D341Med (cell line): ENCODE data around the gene KRT15.

ENCODE experiments used
- DNase-seq: peaks from one replicate; pipeline ENCODE4 v3.0.0; 2012; ENCODE audit warnings: low spot score

Gene KRT15

GRCh38 chr17:41518789-41519449 is at the start of gene KRT15:
Gene KRT15, minus strand, starts transcription at chr17:41518890. Its CDS starts 63 bp downstream, at chr17:41518827.
- DNase-seq, result no peak

- DNase-seq, result no peak
Observed at GRCh38 chr17:41567317-41567716, 48.6 kb upstream of the KRT15 start.

GRCh38 chr17:41565338-41565737 is 46.6 kb upstream of the KRT15 start:
- DNase-seq, result no peak

GRCh38 chr17:41563607-41564170 is 45.0 kb upstream of the KRT15 start:
- DNase-seq, result no peak

- no peak for DNase-seq
Observed at GRCh38 chr17:41561554-41561953, 42.9 kb upstream of the KRT15 start.

GRCh38 chr17:41559548-41559947 is 40.9 kb upstream of the KRT15 start:
- no peak for DNase-seq

- DNase-seq, result no peak
Observed at GRCh38 chr17:41556931-41557330, 38.2 kb upstream of the KRT15 start.

- no peak for DNase-seq
Observed at GRCh38 chr17:41556306-41556705, 37.6 kb upstream of the KRT15 start.

GRCh38 chr17:41555105-41555887 is 36.6 kb upstream of the KRT15 start:
- no peak for DNase-seq

- no peak for DNase-seq
Observed at GRCh38 chr17:41553987-41554680, 35.4 kb upstream of the KRT15 start.

GRCh38 chr17:41553176-41553575 is 34.5 kb upstream of the KRT15 start:
- DNase-seq, result no peak

GRCh38 chr17:41552455-41552854 is 33.8 kb upstream of the KRT15 start:
- no peak for DNase-seq

- no peak for DNase-seq
Observed at GRCh38 chr17:41551365-41551764, 32.7 kb upstream of the KRT15 start.

- no peak for DNase-seq
Observed at GRCh38 chr17:41549596-41550039, 30.9 kb upstream of the KRT15 start.

- peak; percentile 93 for DNase-seq
Observed at GRCh38 chr17:41548844-41549595, 30.3 kb upstream of the KRT15 start.

GRCh38 chr17:41547921-41548843 is 29.5 kb upstream of the KRT15 start:
- DNase-seq, result no peak

- DNase-seq, result no peak
Observed at GRCh38 chr17:41547378-41547841, 28.7 kb upstream of the KRT15 start.

- DNase-seq, result no peak
Observed at GRCh38 chr17:41546819-41547218, 28.1 kb upstream of the KRT15 start.

GRCh38 chr17:41545829-41546410 is 27.2 kb upstream of the KRT15 start:
- no peak for DNase-seq

GRCh38 chr17:41544935-41545334 is 26.2 kb upstream of the KRT15 start:
- no peak for DNase-seq
